ENCODE data around the gene EVL.

DNA sequence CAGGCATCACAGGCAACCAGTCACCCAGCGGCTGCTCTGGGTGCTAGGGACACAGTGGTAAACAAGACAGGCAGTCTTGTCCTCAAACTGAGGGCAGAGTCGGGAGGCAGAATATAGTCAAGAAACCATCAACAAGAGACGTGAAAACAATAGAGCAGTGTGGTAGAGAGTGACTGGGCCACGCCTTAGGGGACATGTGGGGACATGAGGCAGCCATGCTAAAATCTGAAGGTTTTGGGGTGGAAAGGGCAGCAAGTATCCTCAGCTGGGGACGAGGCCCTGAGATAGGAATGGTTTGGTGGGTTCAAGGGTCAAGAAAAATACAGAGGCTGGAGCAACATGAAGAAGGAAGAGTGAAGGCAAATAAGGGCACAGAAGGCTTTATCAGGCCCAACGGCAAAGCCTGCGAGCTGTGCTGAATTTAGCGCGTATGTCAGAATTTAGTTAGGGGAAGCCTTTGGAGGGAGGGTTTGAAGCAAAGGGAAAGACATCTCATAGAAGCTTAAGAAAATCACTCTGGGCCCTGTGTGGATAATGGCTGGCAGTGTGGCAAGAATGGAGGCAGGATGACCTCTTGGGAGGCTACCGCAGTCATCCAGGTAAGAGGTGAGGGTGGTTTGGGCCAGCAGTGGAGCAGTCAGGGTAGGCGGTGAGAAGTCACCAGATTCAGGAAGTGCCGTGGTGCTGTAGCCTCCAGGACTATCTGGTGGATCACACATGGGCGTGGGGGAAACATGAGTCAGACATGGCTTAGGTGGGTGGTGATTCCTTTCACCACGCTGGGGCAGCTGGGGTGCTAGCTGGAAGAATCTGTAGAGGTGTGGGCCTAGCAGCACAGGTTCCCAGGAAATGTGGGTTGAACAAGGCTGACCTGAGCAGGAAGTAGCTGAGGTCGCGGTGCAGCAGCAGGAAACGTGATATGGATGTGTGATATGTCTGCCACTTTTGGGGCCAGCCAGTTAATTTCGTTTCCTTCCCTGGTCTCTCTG lies 3.0 kb downstream of the EVL start:
- TF ChIP-seq YY1 (IDR thresholded peaks at IDR 0.05; ENCODE audit: insufficient read depth, insufficient read length) (no peak), ZNF274 (IDR thresholded peaks at IDR 0.05; ENCODE audit: low read depth, low read length) (no peak)
